DMS114 treated with DMSO at 0.1 percent for 48 hours (cell line): Measurements from ENCODE around the gene LEAP2.

Experiments
- DNase-seq: peaks from one replicate; lab custom pipeline; 2025; ENCODE audit not compliant: unreplicated experiment; lab: John Stamatoyannopoulos, UW

The LEAP2 gene

DNA sequence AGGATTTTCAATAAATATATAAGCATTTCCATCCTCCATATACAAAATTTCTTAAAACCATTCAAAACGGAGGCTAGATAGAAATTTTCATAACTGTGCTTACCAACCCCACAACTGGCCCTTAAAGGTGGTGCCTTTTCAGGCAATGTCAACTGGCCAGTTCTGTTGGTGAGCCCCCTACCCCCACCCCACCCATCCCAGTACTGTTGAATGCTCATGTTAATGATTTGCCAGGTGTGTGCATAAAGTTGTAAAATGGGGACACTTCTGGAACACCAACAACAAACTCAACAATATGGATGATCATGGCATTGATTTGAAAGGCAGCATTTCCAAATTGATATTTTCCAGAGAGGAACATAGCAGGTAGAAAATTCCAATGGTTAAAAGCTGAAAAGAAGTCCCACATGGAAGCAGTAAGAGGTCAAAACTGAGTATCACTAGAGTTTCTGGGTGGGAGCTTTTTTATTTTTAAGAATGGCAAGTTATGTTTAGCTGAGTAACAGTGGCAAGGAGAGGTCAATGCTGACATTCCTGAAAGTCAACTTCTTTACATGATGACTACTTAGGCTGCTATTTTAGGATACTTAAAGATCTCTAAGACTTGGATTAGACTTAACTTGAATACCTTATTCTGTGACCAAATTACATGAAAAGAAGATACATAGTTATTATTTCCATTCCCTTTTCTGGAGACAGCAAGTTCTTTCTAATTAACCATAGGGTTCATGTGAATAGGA lies 2.7 kb downstream of the LEAP2 start:
- no peak for DNase-seq

DNA sequence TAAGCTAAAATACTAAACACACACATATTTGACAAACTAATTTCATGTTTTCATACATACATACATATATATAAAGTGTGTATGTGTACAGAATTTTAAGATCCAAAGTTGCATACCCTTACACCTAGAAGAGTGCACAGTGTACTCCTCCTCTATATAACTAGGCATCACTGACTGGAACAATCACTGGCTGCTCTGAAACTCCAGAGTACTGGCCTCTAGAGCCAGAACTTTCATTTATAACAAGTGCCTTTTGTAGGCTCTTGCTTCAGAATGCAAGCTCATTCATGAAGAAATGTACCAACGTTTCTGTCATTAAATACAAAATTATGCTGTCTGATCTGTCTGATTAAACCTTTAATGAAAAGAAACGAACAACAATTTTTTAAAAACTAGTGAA lies 4.0 kb downstream of the LEAP2 start:
- DNase-seq = no peak

DNA sequence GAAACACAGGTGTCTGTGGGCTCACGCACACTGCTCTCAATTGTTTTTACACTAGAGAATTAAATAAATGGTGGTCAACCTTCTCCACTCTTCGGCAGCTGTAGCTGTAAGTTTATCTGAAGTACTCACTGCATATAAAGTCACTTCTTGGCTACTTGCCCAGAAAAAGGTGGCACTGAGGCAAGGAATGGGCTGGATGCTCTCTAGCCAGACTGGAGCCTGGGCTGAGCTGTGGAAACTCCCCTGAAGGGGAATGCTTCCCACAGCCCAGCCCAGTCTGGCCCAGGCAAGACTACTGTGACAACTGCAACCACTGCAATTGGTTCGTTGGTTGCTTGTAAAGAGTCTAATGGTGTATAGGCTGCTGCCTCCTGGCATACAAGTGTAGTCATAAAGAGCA lies 4.5 kb downstream of the LEAP2 start:
- no peak for DNase-seq

DNA sequence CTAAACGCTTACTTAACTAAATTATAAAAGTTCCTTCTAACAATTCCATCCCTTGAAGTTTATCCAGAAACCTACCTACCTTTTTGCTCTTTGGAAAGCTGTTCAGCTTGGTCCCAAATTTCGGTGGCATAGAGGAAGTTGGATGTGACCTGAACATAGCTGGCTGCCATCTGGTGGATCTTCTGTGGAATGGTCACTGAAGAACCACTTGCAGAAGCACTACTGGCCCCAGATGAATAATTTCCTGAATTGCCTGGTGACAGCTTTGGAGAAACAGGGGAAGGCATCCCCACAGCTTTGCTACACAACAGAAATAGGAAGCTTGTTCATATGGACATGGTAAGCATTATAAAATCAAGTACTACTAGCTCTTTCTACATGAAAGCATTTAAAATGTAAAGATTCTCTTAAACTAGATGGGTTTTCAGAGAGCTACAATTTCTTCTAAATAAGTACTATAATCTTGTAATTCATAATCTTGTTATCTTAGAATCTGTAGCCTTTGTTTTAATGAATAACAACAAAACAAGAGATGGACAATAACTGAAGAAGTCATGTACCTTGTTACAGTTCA lies 9.9 kb downstream of the LEAP2 start:
- DNase-seq = peak; percentile 75

DNA sequence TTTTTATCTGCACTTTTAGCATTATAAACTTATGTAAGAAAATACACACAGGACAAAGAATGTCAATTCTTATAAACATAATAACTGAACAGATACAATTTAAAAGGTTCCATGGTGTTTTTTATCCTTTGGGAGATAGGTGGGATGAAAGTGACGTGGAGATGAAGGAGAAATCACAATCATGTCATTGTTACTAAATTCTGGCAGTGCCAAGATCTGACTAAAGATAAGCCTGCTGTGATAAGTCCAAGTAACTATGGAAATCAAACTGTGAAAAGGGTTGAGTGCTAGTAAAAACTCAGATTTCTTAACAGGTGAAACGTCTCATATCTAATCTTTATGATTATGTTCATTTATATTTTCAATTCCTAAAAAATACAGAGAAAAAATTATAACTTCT lies 11.1 kb downstream of the LEAP2 start:
- no peak for DNase-seq

DNA sequence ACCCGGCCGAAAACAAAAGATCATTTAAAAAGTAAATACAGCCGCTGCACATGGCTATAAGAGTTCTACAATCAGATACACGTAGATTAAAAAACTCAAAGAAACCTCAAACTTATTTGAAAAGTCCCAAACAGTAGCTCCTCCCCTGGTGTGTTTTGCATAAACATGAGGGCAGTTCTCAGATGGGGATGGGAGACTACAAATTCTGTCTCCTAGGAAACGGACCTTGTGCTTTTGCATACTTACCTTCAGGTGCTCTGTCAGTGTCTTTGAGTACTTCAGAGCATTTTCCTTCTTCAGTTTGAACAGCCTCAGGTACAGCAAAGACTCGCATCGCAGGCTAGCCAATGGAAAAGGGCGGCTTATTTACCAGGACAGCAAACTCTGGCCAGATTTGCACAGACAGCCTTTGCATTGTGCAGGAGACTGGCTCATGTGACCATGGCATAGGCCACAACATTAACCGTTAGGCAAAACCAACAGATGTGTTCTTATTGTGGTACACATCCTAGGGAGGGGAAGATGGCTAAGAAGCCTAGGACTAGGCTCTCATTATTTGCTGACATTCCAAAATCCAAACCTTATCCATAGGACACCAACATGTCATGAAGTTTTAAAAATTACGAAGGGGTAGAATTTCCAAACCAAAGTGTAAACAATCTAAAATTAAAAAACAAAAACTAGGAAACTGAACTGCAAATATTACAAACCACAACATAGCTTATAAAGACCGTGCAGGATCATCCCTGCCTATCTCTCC lies 12.8 kb downstream of the LEAP2 start:
- DNase-seq = no peak

DNA sequence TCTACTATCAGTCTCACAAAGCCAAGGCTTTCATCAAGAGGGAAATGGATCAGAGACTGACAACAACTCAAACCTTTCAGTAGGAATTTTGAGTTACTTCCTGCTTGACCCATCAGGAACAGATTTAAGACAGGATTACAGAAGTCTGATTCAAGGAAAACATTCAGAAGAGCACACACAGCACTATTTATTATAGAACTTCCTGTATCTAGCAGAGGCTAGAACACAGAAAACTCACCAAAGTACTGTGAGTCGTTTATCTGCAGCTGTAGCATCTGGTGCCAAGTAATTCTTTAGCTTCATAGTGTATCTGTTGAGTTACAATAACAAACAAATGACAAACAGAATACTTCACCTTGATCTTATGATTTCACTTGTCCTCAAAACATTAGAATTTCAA lies 13.8 kb downstream of the LEAP2 start:
- DNase-seq = no peak

DNA sequence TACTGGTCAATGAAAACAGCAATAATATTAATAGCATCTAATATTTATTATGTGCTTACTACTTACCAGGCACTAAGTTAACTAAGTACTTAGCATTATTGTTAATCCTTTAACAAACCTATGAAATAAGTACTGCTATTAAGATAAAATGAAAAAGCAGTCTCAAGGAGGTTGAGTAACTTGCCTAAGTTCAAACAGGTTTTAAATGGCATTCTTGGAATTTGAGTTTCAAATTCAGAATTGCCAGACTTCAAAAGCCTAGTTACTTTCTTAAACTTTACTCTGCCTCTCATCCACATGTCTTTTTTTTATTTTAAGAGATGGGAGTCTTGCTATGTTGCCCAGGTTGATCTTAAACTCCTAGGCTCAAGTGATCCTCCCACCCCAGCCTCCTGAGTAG lies 16.0 kb downstream of the LEAP2 start:
- no peak for DNase-seq

DNA sequence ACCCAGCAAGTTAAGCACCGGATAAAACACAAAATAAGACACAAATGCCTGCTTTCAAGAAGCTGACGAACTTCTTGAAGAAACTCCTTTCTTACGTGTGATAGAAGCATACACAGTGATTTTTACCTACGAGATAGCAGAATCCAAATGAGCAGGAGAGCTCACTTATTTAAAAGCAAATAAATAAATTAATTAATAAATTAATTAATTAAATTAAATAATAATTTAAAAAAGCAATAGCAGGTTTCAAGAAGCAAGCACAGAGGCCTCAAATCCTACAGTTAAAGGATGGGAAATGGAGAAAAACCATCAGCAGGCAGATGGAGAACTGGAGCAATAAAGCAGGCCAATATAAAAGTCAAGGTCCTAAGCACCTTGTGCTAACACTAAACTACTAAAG lies 17.3 kb downstream of the LEAP2 start:
- DNase-seq = no peak

DNA sequence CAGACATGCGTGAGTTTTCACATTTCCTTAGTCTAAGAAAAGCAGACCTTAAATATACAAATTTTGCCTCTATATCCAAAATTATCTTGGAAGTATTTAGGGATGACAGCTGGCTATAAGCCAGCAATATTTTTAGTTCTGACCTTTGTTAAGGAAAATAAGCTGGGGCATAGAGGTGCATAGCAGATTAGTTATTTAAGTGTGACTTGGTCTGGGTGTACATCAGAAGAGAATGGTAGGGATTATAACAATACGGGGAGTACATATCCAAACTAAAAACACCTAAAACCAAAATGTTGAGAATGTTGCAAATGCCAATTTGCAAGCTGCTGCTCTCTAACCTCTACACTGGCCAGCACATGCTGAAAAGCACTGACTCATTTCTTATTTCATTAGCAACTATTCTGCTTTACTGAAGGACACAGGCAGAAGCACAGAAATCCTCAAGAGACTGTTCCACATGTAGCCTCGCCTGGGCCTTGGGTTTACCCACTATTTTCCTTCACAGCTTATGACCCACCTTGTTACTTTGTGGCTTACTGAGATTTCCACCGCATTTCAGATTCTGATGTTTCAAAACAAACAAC lies 22.3 kb downstream of the LEAP2 start:
- no peak for DNase-seq

DNA sequence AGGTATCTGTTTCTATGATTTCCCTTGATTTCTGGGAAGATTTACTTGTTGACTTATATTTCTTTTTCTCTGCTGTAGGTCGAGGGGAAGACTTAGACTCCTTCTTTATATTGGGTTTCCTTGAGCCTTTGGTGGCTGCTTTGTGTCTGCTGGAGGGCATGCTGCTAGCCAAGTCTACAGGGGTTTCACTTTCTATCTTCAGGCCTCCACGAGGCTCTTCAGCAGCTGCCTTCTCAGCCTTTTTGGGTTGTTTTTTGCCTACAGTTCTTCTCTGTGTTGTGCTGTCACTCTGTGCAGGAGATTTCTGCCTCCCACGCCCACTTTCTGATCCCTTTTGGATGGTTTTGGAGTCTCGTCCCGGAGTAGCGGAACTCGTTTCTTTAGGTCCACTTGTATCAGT lies 23.2 kb downstream of the LEAP2 start:
- DNase-seq = no peak

DNA sequence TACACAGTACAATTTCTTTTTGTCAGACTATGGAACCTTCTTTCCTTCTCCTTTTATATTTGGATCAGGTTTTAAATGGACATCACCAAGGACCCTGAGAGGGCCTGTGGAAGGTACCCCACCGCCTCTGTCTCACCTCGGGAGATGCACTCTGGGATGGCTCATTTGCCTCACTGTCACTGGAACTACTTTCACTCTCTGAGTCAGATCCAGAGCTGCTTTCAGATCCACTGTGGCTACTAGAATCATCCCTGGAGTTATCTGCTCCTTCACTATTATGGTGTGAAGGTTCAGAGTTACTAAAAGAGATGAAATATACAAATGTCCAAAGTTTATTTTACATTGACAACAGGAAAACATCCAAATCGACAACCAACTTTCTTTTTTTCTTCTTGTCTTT lies 24.6 kb downstream of the LEAP2 start:
- no peak for DNase-seq

DNA sequence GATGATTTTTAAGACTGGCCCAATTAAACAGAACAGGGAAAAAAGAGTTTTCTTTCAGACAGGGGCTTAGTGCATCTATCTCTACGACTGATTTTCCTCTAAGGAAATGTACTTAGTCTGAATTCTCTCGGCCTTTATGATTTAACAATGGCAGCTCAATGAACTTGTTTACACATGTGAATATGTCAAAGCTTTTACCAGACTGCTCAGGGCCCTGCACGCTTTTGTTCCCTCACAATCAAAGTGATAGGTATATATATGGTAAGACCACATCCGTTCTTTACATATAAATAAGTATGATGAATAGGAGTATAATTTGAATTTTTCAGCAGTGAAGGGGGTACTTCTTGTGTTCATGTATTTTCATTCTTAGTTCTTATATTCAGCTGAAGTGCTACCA lies 27.6 kb downstream of the LEAP2 start:
- DNase-seq = no peak

DNA sequence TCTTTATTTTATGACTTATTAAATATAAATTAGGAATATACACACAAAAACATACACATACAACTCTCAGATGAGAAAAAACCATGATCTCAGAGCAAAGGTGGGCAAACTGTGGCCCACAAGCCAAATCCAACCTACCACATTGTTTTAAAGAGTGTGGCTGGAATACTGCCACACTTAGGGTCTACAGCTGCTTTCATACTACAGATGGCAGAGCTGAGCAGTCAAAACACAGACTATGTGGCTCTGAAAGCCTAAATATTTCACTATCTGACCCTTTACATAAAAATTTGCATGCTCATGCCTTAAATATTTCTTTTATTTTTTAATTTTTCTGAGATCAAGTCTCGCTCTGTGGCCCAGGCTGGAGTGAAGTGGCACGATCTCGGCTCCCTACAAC lies 28.3 kb downstream of the LEAP2 start:
- DNase-seq = no peak

DNA sequence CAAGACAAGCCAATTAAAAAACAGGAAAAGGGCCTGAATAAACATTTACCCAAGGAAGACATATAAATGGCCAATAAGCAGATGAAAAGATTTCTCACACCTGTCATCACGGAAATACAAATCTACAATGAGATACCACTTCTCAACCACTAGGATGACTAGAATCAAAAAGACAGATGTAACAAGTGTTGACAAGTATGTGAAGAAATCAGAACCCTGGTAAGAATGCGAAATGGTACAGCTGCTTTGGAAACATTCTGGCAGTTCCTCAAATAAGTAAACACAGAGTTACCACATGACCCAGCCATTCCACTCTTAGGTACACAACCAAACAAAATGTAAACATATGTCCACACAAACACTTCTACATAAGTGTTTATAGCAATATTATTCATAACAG lies 32.5 kb downstream of the LEAP2 start:
- DNase-seq = no peak

DNA sequence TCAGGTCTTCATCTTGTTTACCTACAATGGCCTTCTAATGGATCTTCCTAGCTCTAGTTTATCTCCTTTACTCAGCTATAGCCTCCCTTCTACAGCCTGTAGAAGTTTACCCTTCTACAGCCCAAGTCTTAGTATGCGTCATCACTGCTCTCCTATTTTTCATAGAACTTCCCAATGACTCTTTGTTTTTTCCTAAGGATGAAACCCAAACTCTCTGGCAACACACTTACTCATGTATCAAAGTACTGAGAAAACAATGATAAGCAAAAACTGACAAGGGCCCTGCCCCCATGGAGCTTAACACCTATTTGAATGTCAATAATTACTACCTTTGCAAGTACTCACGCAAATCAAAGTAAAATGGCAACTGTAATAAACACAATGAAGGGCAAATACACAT lies 33.7 kb downstream of the LEAP2 start:
- no peak for DNase-seq

DNA sequence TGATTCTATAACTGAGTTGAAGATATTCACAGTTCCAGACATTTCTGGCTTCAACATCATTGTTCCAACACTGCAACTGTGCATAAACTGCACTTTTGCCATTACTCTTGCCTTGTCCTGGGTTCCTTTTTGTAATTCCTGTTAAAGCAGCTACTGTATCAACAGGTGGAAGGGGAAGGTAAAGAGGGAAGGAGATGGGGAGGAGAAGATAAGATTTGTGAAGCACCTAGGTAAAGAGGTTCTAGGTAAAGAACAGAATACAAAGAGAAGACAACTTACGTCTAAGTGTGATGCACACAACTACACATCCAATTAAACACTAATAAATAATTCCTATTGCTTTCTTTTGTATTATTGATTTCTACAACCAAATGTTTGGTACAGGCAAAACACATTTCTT lies 36.2 kb downstream of the LEAP2 start:
- no peak for DNase-seq

DNA sequence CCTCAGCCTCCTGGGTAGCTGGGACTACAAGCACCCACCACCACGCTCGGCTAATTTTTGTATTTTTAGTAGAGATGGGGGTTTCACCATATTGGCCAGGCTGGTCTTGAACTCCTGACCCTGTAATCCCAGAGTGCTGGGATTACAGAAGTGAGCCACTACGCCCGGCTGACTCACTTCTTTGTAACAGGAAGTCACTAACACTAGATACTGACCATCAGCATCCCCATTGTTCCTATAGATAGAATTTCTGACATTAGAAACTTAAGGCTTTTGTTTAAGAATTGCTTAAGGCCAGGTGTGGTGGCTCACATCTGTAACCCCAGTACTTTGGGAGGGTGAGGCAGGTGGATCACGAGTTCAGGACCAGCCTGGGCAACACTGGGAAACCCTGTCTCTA lies 42.2 kb downstream of the LEAP2 start:
- DNase-seq = no peak

DNA sequence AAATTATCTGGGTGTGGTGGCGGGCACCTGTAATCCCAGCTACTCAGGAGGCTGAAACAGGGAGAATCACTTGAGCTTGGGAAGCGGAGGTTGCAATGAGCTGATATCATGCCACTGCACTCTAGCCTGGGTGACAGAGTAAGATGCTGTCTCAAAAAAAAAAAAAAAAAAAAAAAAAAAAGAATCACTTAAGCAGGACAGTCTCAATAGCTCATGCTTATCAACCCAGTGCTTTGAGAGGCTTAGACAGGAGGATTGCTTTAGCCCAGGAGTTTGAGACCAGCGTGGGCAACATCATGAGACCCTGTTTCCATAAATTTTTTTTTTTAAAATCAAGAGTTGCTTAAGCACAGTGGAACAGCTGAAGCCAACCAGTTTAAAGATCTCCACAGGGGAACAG lies 42.6 kb downstream of the LEAP2 start:
- no peak for DNase-seq
